Skeletal muscle tissue (tissue), 4 donors: ENCODE results near the gene DKK1. TPM values are rescaled to one million over a fixed set of nuclear protein-coding genes. Genes with fewer than 3 reads are reported as not detected.

ENCODE experiments used
- H3K27ac ChIP-seq: one replicate; pipeline ENCODE4 v1.7.0; 2013; ENCODE audit warnings: mild to moderate bottlenecking, low read depth, low read length, inconsistent platforms
- H3K27me3 ChIP-seq, 3 donors: one replicate each; pipeline ENCODE4 v1.7.0; 2013; ENCODE audit warnings: low read length in 3 of 3; ENCODE audit not compliant: control insufficient read depth in 3 of 3, insufficient read depth in 3 of 3
- H3K36me3 ChIP-seq, 3 donors: one replicate each; pipeline ENCODE4 v1.7.0; 2013; ENCODE audit warnings: low read length in 3 of 3; ENCODE audit not compliant: control insufficient read depth in 3 of 3, insufficient read depth in 3 of 3
- H3K4me1 ChIP-seq, 3 donors: one replicate each; pipeline ENCODE4 v1.7.0; 2013; ENCODE audit warnings: low read length in 3 of 3, mild to moderate bottlenecking in 3 of 3; ENCODE audit not compliant: control insufficient read depth in 3 of 3, insufficient read depth in 3 of 3
- H3K4me3 ChIP-seq, 3 donors: one replicate each; pipeline ENCODE4 v1.7.0; 2013; ENCODE audit warnings: low read length in 3 of 3
- H3K9ac ChIP-seq, 3 donors: one replicate each; pipeline ENCODE4 v1.7.0; 2013; ENCODE audit warnings: low read length in 3 of 3, mild to moderate bottlenecking in 3 of 3, moderate library complexity in 2 of 3, low read depth in 1 of 3
- H3K9me3 ChIP-seq, 3 donors: one replicate each; pipeline ENCODE4 v1.7.0; 2013; ENCODE audit warnings: low read length in 3 of 3; ENCODE audit not compliant: control insufficient read depth in 3 of 3
- total RNA-seq: library from RNA; depleted of rRNA; stranded (reverse); fragments of >200 nt; gene quantifications from one replicate; pipeline ENCODE4 v1.2.3, GENCODE V29; 2014
- donor health status: Osteomylitis.

Gene DKK1
- total RNA-seq, 1 donor from 2014 or later: under 0.01 TPM

GRCh38 chr10:52334595-52334994, 20.5 kb downstream of the DKK1 start:
- no peaks in the 10 kb centered on the region for H3K4me1 ChIP-seq
- no peak overlapping the region for H3K27ac ChIP-seq
- H3K9me3 ChIP-seq: no peaks in the 10 kb centered on the region
- no peaks in the 10 kb centered on the region for H3K36me3 ChIP-seq
- H3K27me3 ChIP-seq: no peaks in the 10 kb centered on the region
- H3K9ac ChIP-seq: no peak overlapping the region
- no peak overlapping the region for H3K4me3 ChIP-seq

DNA sequence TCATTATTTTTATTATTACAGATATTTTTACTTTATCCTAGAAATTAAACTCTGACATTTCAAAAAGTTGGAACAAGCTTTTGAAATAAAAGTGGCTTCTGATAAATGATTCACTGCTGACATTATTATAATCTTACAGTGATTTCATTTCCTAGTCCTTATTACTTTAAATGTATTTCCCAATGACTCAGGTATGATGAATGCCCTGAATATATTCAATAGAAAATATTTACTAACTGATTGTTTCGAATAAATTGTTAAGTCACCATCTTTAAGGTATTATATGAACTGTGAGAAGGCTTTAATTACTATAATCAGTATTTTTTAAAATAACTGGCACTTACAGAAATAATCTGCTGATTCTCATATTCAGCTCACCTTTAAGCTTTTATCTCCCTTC, 21.6 kb downstream of the DKK1 start:
- H3K9me3 ChIP-seq: no peaks in the 10 kb centered on the region
- H3K36me3 ChIP-seq: no peaks in the 10 kb centered on the region
- no peak overlapping the region for H3K4me3 ChIP-seq
- no peaks in the 10 kb centered on the region for H3K27me3 ChIP-seq
- no peak overlapping the region for H3K27ac ChIP-seq
- no peak overlapping the region for H3K9ac ChIP-seq
- H3K4me1 ChIP-seq: no peaks in the 10 kb centered on the region

DNA sequence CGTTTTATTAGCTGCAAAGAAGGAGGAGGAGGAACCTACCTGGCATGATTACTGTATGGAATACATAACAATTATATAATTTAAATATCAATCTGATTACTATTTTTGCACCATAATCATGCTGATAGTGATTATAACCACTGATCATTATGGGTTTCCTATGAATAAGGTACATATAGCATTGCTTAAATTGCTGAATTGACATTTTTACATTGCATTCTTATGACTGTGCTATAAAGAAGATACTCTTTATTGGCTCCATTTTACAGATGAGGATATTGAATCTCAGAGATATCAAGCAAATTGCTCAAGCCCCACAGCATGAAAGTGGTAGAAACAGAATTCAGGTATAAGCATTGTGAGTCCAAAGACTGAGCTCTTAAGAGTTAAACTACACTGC, 23.1 kb downstream of the DKK1 start:
- Histone ChIP-seq H3K9me3 (no peaks in the 10 kb centered on the region), H3K36me3 (no peaks in the 10 kb centered on the region), H3K9ac (no peak overlapping the region), H3K4me1 (no peaks in the 10 kb centered on the region), H3K27ac (no peak overlapping the region), H3K4me3 (no peak overlapping the region), H3K27me3 (peaks cover 0 to 2% (median 0%) of the 10 kb centered on the region in 3 donors)

DNA sequence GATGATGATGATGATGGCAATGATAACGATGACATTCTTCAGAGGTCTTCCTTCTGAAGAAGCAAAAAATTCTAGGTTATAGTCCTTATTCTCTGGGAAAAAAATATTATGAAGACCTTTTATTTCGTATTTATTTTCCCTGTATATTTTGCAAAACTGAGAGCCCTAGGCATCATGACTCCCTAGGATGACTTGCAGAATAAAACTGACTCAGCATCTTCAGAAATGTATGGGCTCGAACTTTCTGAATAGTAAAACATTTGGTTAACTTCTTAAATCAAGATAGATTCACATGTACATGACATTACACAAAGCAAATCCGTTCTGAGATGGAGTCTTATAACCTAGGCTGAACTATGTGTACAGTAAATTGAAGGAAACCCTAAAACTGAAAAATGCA, 29.4 kb downstream of the DKK1 start:
- Histone ChIP-seq H3K4me1 (no peaks in the 10 kb centered on the region), H3K27ac (no peak overlapping the region), H3K9me3 (no peaks in the 10 kb centered on the region), H3K9ac (no peak overlapping the region), H3K4me3 (no peak overlapping the region), H3K27me3 (peaks cover 0 to 2% (median 0%) of the 10 kb centered on the region in 3 donors), H3K36me3 (no peaks in the 10 kb centered on the region)

DNA sequence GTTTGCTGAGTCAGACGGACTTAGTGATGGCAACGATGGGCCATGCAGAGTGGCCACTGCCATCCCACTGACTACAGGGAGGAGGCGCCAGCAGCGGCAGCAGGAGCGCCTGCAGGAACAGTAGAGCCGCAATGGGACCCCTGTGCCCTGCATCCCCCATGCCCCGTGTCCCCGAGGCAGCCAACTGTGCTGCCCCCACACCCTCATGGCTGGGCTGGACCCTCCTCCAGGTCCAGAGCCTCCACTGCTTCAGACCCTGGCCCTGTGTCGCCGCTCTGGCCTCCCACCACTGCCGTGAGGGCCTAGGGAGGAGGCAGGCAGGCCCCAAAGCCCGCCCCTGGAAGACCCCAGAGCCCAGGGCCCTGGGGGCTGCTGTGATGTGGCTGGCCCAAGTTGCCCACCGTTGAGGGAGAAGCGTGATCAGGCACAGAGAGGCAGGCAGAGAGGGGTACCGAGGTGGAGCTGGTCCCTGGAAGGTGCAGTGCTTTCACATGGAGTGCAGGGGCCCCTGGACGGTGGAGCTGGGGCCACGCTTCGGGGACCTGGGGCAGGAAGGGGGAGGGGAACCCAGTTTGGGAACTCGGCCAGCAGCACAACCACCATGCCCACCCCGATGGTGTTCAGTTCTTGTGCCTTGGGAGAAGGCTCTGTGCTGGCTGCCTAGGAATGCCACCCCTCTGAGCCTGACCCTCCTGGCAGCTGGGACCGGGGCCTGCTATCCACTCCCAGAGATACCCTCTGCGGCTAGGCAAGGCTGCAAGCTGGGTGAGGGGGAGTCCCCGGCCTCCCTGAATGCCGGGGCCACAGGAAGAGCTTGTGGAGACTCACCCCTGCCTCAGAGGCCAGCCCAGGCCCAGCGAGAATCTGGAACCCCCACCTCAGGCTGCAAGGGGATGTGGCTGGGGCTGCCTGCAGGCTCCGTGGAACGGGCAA, 32.6 kb downstream of the DKK1 start:
- no peak overlapping the region for H3K27ac ChIP-seq
- no peaks in the 10 kb centered on the region for H3K36me3 ChIP-seq
- H3K4me1 ChIP-seq: no peaks in the 10 kb centered on the region
- no peak overlapping the region for H3K9ac ChIP-seq
- H3K4me3 ChIP-seq: no peak overlapping the region
- H3K27me3 ChIP-seq: peaks cover 0 to 2% (median 0%) of the 10 kb centered on the region in 3 donors
- H3K9me3 ChIP-seq: no peaks in the 10 kb centered on the region

DNA sequence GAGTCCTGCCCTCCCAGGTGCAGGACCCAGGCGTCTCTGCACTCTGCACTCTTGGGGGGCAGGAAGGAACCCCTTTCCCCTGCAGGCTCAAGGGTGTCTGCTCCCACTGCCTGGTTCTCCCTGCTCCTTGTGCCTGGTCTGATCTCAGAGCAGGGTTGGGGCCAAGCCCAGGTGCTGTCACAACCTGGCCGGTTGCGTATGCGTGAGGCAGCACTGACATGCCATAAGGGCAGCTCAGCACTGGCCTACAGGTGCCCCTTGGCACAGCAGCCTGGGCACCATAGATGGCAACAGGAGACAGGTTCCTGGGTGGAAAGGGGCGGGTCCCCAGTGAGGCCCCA, 33.2 kb downstream of the DKK1 start:
- no peaks in the 10 kb centered on the region for H3K4me1 ChIP-seq
- no peaks in the 10 kb centered on the region for H3K27me3 ChIP-seq
- H3K9ac ChIP-seq: no peak overlapping the region
- no peak overlapping the region for H3K4me3 ChIP-seq
- no peaks in the 10 kb centered on the region for H3K36me3 ChIP-seq
- H3K9me3 ChIP-seq: no peaks in the 10 kb centered on the region
- no peak overlapping the region for H3K27ac ChIP-seq

GRCh38 chr10:52348037-52348564, 34.0 kb downstream of the DKK1 start:
- no peak overlapping the region for H3K4me3 ChIP-seq
- H3K4me1 ChIP-seq: no peaks in the 10 kb centered on the region
- no peak overlapping the region for H3K27ac ChIP-seq
- H3K9me3 ChIP-seq: no peaks in the 10 kb centered on the region
- no peaks in the 10 kb centered on the region for H3K36me3 ChIP-seq
- no peak overlapping the region for H3K9ac ChIP-seq
- no peaks in the 10 kb centered on the region for H3K27me3 ChIP-seq

DNA sequence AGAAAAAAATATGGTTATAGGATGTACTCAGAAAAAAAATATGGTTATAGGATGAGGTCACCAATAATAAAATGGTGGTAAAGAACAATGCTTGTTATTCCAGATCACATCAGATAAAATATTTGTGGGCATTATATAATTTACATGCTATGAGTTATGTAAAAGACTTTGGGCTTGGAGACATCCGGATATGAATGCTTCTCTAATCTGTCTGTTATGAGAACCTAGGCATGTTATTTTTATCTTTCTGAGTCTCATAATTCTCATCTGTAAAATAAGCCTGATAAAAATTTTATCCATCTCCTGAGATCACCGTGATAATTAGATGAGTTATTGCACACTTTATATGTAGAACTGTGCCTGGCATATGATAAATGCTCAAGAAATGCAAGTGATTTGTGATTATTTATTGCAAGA, 37.8 kb downstream of the DKK1 start:
- Histone ChIP-seq H3K9me3 (no peaks in the 10 kb centered on the region), H3K36me3 (no peaks in the 10 kb centered on the region), H3K9ac (no peak overlapping the region), H3K27me3 (no peaks in the 10 kb centered on the region), H3K4me1 (no peaks in the 10 kb centered on the region), H3K4me3 (no peak overlapping the region), H3K27ac (no peak overlapping the region)

DNA sequence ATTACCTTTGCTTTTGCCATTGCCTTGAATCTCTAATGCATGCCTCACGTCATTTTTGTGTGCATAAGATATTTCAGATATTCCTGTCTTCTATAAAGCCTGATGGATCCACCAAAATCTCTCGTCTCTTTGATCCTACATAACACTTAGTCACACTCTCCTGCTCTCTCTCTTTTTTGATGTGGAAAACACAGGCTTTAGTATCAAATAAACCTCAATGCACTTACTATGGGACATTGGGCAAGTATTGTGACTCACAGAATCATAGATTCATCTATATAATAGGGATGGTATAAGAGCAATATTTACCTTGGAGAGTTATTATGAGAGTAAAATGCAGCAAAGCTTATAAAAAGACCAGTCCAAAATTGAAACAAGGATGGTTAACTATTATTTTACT, 39.1 kb downstream of the DKK1 start:
- Histone ChIP-seq H3K9ac (no peak overlapping the region), H3K9me3 (no peaks in the 10 kb centered on the region), H3K27me3 (no peaks in the 10 kb centered on the region), H3K4me1 (no peaks in the 10 kb centered on the region), H3K4me3 (no peak overlapping the region), H3K36me3 (no peaks in the 10 kb centered on the region), H3K27ac (no peak overlapping the region)

DNA sequence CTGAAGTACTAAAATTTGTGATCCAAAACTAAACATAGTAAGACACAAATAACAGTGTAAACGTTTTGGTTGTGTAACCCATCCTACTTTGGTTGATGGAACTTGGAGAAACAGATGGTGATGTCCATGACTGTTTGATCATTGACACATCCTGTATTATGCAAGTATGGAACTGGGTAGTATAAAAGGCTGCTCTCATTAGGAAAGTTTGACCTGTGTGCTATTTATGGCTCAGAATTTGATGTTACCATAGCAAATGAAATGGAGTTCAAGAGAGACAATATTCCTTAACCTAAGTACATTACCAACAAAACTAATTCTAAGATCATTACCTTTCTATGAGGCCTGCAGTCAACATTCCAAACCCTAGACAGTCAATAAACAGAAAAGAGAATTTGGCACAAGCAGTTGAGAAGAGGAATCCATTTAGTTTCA, 39.9 kb downstream of the DKK1 start:
- H3K27ac ChIP-seq: no peak overlapping the region
- H3K36me3 ChIP-seq: no peaks in the 10 kb centered on the region
- H3K9me3 ChIP-seq: no peaks in the 10 kb centered on the region
- H3K27me3 ChIP-seq: no peaks in the 10 kb centered on the region
- no peaks in the 10 kb centered on the region for H3K4me1 ChIP-seq
- H3K9ac ChIP-seq: no peak overlapping the region
- H3K4me3 ChIP-seq: no peak overlapping the region
